SH-SY5Y (cell line): ENCODE data around the gene KIFAP3.

Experiments
- GATA2 ChIP-seq: IDR thresholded peaks from 2 replicates; pipeline ENCODE4 v1.6.1; 2011; ENCODE audit warnings: mild to moderate bottlenecking, low read depth, low read length
- GATA3 ChIP-seq: IDR thresholded peaks from 2 replicates; pipeline ENCODE4 v1.6.1; 2011; ENCODE audit warnings: low read depth, mild to moderate bottlenecking, low read length, moderate library complexity

Gene KIFAP3

GRCh38 chr1:170067253-170067819 is 7.2 kb downstream of the KIFAP3 start:
- no peak for TF ChIP-seq GATA3
- TF ChIP-seq GATA2, result no peak

- TF ChIP-seq GATA3 (no peak), GATA2 (no peak)
These were observed 9.7 kb downstream of the KIFAP3 start for GRCh38 chr1:170064821-170065220.

- TF ChIP-seq GATA3 (no peak), GATA2 (no peak)
These were observed 11.2 kb downstream of the KIFAP3 start for GRCh38 chr1:170063109-170063826.

- no peak for TF ChIP-seq GATA2
- TF ChIP-seq GATA3, result no peak
These were observed 25.2 kb downstream of the KIFAP3 start for GRCh38 chr1:170049176-170049800.

- TF ChIP-seq GATA2, result no peak
- TF ChIP-seq GATA3, result no peak
These were observed 26.0 kb downstream of the KIFAP3 start for GRCh38 chr1:170048515-170048914.

GRCh38 chr1:170044187-170044586 is 30.3 kb downstream of the KIFAP3 start:
- no peak for TF ChIP-seq GATA3
- no peak for TF ChIP-seq GATA2

- no peak for TF ChIP-seq GATA2
- no peak for TF ChIP-seq GATA3
These were observed 32.9 kb downstream of the KIFAP3 start for GRCh38 chr1:170041423-170042192.

- TF ChIP-seq GATA2, result no peak
- TF ChIP-seq GATA3, result no peak
These were observed 41.8 kb downstream of the KIFAP3 start for GRCh38 chr1:170032531-170033280.

- no peak for TF ChIP-seq GATA2
- TF ChIP-seq GATA3, result no peak
These were observed 44.3 kb downstream of the KIFAP3 start for GRCh38 chr1:170030212-170030611.

- TF ChIP-seq GATA2, result no peak
- no peak for TF ChIP-seq GATA3
These were observed 46.7 kb downstream of the KIFAP3 start for GRCh38 chr1:170027760-170028159.

- TF ChIP-seq GATA3 (no peak), GATA2 (no peak)
These were observed 53.6 kb downstream of the KIFAP3 start for GRCh38 chr1:170020859-170021258.

GRCh38 chr1:170017478-170017877 is 57.0 kb downstream of the KIFAP3 start:
- no peak for TF ChIP-seq GATA3
- no peak for TF ChIP-seq GATA2

- TF ChIP-seq GATA3, result no peak
- no peak for TF ChIP-seq GATA2
These were observed 61.6 kb downstream of the KIFAP3 start for GRCh38 chr1:170012920-170013319.

GRCh38 chr1:170010443-170010842 is 64.1 kb downstream of the KIFAP3 start:
- no peak for TF ChIP-seq GATA2

- no peak for TF ChIP-seq GATA3
- TF ChIP-seq GATA2, result no peak
These were observed 64.9 kb downstream of the KIFAP3 start for GRCh38 chr1:170009551-170009950.
